ENCODE measurements around the gene NFIB. TPM values are rescaled to one million over a fixed set of nuclear protein-coding genes. Genes with fewer than 3 reads are reported as not detected.

The NFIB gene
- total and polyA plus RNA-seq, 2 of the 8 experiments (the other 6 are each of a cell fraction or from before 2014, with no cell fraction given): 2.6 to 13.1 TPM

GRCh38 chr9:14213504-14213903, 100.4 kb downstream of the NFIB start:
- H2BK15ac ChIP-seq (ENCODE audit: low read length): no peak overlapping the region
- H3K9ac ChIP-seq (replicated peaks in 1 of 4; ENCODE audit: extremely low read depth in 1 of 4, low read depth in 3 of 4, low read length in 3 of 4): no peak overlapping the region
- H3K23ac ChIP-seq (ENCODE audit: insufficient read length): no peak overlapping the region
- H3K27ac ChIP-seq (ENCODE audit: low read depth, low read length): no peak overlapping the region
- ChIA-PET CTCF (ENCODE audit: partially characterized antibody) (interaction anchor here (0.9 kb wide), 1 partner anchor 13 kb away, joined by 3 read pairs; no protein-coding TSS in a partner anchor), POLR2A (ENCODE audit: partially characterized antibody) (interaction anchor here (1.4 kb wide), 1 partner anchor 12 kb away, joined by 3 read pairs; no protein-coding TSS in a partner anchor)
- peaks cover 2 to 16% (median 5%) of the 10 kb centered on the region in 4 experiments; a peak in 6 of 7 replicates for H3K4me1 ChIP-seq (replicated peaks in 1 of 4; ENCODE audit: control insufficient read depth in 3 of 4, insufficient read depth in 4 of 4, low read length in 3 of 4)
- H2AK5ac ChIP-seq (ENCODE audit: low read depth, low read length): no peak overlapping the region
- no peak overlapping the region for H3K4me3 ChIP-seq (ENCODE audit: extremely low read depth in 1 of 4, insufficient read depth in 2 of 4, low read depth in 3 of 4, low read length in 4 of 4)
- no peak overlapping the region for H2BK20ac ChIP-seq (ENCODE audit: low read length)
- H2AFZ ChIP-seq (ENCODE audit: low read length): no peak overlapping the region
- no peak overlapping the region for H2BK5ac ChIP-seq (ENCODE audit: low read depth, low read length)
- no peak overlapping the region for H4K91ac ChIP-seq (replicated peaks; ENCODE audit: insufficient read length, low read length)
- 0 out of 4 replicates have a peak, but pooled peaks cover 0 to 2% of the 10 kb centered on the region in 2 experiments for H3K79me2 ChIP-seq (ENCODE audit: control insufficient read depth in 1 of 2, insufficient read depth in 2 of 2, low read length in 2 of 2)
- no peaks in the 10 kb centered on the region for H3K9me3 ChIP-seq (ENCODE audit: insufficient read depth in 2 of 2, low read depth in 1 of 2, low read length in 1 of 2)
- no peak overlapping the region for H3K4me2 ChIP-seq (ENCODE audit: insufficient read depth in 1 of 2, low read depth in 2 of 2, low read length in 2 of 2)
- 93% methylated on average over 2 of the region's 2 CpGs; no CpG with 5 or more reads in 1 of the 2 experiments for WGBS, 2 experiments (ENCODE audit: extremely low coverage in 1 of 2, insufficient coverage in 1 of 2, insufficient read length in 1 of 2, insufficient replicate concordance in 2 of 2, low coverage in 1 of 2, low lambda C conversion rate in 2 of 2, missing lambda C conversion rate in 1 of 2)
- DNase-seq (ENCODE audit: low read depth in 1 of 2, low spot score in 2 of 2) (no peak), FAIRE-seq (no peak)
- no peaks in the 10 kb centered on the region for H3K23me2 ChIP-seq (ENCODE audit: low read depth, low read length)
- no peak overlapping the region for H2BK12ac ChIP-seq (ENCODE audit: low read depth, low read length)
- H4K8ac ChIP-seq (ENCODE audit: extremely low read depth, insufficient read depth, low read length): no peak overlapping the region
- H4K20me1 ChIP-seq (replicated peaks in 1 of 2; ENCODE audit: control insufficient read depth in 1 of 2, insufficient read depth in 2 of 2, low read length in 2 of 2): no peaks in the 10 kb centered on the region
- no peaks in the 10 kb centered on the region for H3K36me3 ChIP-seq (ENCODE audit: control insufficient read depth in 2 of 4, insufficient read depth in 4 of 4, low read length in 3 of 4)
- no peak overlapping the region for H3K56ac ChIP-seq (replicated peaks; ENCODE audit: insufficient read length, low read depth, low read length)
- no peak overlapping the region for H3K14ac ChIP-seq (ENCODE audit: insufficient read length)
- H2BK120ac ChIP-seq (replicated peaks; ENCODE audit: low read depth, low read length): no peak overlapping the region
- H3K79me1 ChIP-seq (ENCODE audit: low read depth, low read length): no peaks in the 10 kb centered on the region
- no peak overlapping the region for H4K5ac ChIP-seq (ENCODE audit: insufficient read length, low read depth, low read length)
- no peaks in the 10 kb centered on the region for H3K27me3 ChIP-seq (replicated peaks in 1 of 4; ENCODE audit: control insufficient read depth in 3 of 4, extremely low read depth in 1 of 4, insufficient read depth in 3 of 4, low read length in 3 of 4)
- H3K4ac ChIP-seq (replicated peaks; ENCODE audit: insufficient read length, low read depth, low read length): no peak overlapping the region
- no peak overlapping the region for H3K18ac ChIP-seq (ENCODE audit: extremely low read depth, low read length)
- TF ChIP-seq, protein P1, sequence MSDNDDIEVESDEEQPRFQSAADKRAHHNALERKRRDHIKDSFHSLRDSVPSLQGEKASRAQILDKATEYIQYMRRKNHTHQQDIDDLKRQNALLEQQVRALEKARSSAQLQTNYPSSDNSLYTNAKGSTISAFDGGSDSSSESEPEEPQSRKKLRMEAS (IDR thresholded peaks at IDR 0.05): no peak
- TF ChIP-seq CBX8 (IDR thresholded peaks at IDR 0.05; ENCODE audit: borderline replicate concordance, low read depth, low read length): no peak
- TF ChIP-seq JUND (IDR thresholded peaks at IDR 0.05; ENCODE audit: low read length): no peak
- no peak for TF ChIP-seq RNF2 (IDR thresholded peaks at IDR 0.05; ENCODE audit: borderline replicate concordance, low read depth, low read length, missing control alignments, poor library complexity, severe bottlenecking)
- TF ChIP-seq RXRA (IDR thresholded peaks at IDR 0.05; ENCODE audit: insufficient read depth, low read depth, low read length): no peak
- TF ChIP-seq NANOG (IDR thresholded peaks at IDR 0.05; ENCODE audit: insufficient read depth, low read depth, low read length, poor library complexity, severe bottlenecking): no peak
- no peak for TF ChIP-seq CEBPB (IDR thresholded peaks at IDR 0.05; ENCODE audit: low read depth, low read length)
- no peak for TF ChIP-seq YY1 (IDR thresholded peaks at IDR 0.05; ENCODE audit: low read depth, low read length)
- TF ChIP-seq POU5F1 (IDR thresholded peaks at IDR 0.05; ENCODE audit: low read depth, low read length): no peak
- TF ChIP-seq RAD21 (IDR thresholded peaks at IDR 0.05 in 1 of 2, conservative IDR thresholded peaks at IDR 0.05 in 1 of 2; ENCODE audit: low read depth in 2 of 2, low read length in 2 of 2): no peak
- no peak for TF ChIP-seq MAFK (IDR thresholded peaks at IDR 0.05; ENCODE audit: low read depth, low read length)
- TF ChIP-seq SP1 (IDR thresholded peaks at IDR 0.05; ENCODE audit: low read depth, low read length): no peak
- no peak for TF ChIP-seq RBBP5 (IDR thresholded peaks at IDR 0.05; ENCODE audit: borderline replicate concordance, low read depth, low read length)
- TF ChIP-seq POLR2AphosphoS5 (IDR thresholded peaks at IDR 0.05; ENCODE audit: low read depth, low read length): no peak
